H54 (cell line): Measurements from ENCODE around the gene SRRM4.

ENCODE experiments used
- DNase-seq: peaks from one replicate; pipeline ENCODE4 v3.0.0; 2011; ENCODE audit warnings: low spot score, mixed read lengths; ENCODE audit not compliant: insufficient read length
- FAIRE-seq: peaks from 3 replicates; lab custom pipeline; 2011; peaks lifted over from hg19 to GRCh38; lab: Jason Lieb, UNC
- POLR2A ChIP-seq: IDR thresholded peaks from 2 replicates; pipeline ENCODE4 v1.6.1; 2011; ENCODE audit warnings: low read depth, mild to moderate bottlenecking, low read length

SRRM4 gene

DNA sequence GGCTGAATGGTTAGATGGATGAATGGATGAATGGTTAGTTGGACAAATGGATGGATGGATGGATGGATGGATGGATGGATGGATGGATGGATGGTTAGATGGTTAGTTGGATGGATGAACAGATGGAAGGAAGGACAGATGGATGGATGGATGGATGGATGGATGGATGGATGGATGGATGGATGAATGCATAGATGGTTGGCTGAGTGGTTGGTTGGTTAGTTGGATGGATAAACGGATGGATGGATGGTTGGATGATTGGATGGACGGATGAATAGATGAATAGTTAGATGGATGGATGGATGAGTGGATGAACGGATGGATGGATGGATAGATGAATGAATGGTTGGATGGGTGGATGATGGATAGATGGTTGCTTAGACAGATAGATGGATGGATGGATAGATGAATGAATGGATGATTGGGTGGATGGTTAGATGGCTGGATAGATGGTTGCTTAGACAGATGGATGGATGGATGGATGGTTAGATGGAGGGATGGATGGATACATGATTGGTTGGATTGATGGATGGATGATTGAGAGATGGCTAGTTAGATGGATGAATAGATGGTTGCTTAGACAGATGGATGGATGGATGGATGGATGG lies 148.6 kb downstream of the SRRM4 start:
- no peak for TF ChIP-seq POLR2A
- DNase-seq (no peak), FAIRE-seq (no peak)

DNA sequence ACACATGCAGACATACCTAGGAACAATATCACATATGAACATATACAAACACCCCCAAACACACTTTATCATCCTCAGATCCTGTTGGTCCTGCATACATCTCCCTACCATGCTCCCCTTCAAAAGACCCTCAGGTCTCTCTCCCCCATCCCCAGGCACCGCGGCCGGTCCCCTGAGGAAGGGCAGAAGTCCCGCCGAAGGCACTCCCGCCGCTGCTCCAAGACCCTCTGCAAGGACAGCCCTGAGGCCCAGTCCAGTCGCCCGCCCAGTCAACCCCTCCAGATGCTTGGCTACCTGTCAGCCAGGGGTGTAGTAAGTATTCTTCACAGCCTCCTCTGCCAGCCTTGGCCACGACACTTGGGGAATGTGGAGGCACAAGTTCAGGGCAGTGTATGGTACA lies 149.2 kb downstream of the SRRM4 start:
- TF ChIP-seq POLR2A, result no peak
- no peak for DNase-seq
- FAIRE-seq, result no peak

DNA sequence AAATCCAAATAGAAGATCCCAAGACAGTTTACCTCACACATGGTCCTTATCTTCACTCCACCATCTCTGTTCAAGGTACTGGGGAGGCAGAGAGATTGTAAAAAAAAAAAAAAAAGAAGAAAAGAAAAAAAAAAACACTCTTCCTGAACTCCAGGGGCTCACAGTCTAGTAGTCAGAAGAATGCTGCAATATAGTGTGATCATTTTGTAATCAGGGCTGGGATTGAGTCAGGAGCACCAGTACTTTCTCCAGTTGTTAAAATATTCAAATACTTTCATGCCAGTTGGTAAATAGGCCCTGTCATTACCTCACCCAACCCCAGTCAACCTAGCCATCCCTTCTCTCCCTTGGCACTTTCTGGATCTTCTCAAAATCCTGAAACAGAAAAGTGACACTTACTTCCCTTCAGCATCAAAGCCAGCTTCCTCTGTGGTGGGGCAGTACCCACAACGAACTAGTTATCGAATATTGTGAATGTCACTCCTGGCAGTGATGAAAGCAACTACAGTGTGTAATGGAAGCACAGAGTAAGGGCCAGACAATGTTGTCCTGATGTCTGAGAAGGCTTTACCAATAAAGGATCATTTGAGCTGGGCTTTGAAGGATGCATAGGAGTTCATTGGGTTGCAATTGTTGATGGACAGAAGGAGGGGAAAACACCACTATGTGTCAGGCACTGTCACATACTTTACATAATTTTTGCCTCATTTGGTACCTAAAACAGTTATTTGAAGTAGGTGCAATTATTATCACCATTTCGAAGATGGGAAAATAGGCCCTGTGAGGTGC lies 153.1 kb downstream of the SRRM4 start:
- no peak for FAIRE-seq
- no peak for DNase-seq
- TF ChIP-seq POLR2A, result no peak

DNA sequence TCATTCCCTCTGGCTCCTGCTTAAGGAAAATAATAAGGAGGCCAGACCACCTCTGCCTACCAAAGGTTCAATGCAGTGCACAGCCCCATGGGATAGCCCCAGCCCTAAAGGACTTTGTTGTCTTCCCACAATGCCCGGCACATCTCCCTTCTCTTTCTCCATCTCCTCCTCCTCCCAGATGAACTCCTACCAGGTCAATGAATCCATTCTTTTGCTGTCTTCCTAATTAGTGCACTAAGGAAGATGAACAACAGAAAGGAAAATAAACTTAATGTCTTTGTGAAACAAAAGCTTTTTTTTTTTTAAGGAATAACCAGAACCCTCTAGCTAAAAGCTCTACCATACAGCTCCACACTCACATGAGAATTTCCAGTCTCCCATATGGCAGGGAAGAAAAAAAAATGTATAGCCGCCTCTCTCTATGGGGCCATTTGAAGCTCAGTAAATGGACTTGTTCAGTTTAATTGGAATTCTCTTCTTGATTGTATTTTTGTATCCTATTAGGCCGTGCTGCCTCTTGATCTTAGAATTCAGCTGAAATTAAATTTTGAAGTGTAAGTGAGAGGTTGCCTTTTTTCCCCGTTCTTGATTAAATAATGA lies 155.6 kb downstream of the SRRM4 start:
- FAIRE-seq (no peak), DNase-seq (no peak)
- no peak for TF ChIP-seq POLR2A

DNA sequence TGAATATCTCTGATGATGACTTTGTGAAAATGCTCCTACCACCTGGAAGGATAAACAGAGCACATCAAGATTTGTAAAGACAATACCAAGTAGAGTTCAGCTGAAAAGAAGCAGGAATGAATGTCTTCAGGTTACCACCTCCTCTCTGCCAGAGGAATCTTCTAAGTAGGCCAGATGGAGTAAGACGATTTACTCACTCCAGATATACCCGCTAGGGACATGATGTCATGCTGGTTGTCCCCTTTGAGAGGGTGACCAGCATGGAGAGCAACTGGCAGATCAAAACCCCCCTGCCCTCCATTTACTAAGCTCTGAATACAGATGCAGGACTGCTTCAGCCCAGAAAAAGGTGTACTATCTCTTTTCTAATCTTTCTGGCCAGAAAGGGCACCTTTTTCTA lies 158.1 kb downstream of the SRRM4 start:
- FAIRE-seq (no peak), DNase-seq (no peak)
- TF ChIP-seq POLR2A, result no peak

DNA sequence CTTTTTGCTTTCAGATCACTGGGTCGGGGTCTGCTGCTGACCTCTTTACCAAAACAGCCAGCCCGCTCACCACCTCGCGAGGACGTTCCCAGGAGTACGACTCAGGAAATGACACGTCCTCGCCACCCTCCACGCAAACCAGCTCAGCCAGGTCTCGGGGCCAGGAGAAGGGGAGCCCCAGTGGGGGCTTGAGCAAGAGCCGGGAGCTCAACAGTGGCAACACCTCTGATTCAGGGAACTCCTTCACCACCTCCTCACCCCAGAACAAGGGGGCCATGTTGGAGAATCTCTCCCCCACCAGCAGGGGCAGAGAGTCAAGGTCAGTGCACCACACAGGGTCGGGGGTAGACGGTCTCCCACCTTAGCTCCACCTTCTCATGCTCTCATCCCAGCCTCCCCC lies 164.0 kb downstream of the SRRM4 start:
- TF ChIP-seq POLR2A, result no peak
- DNase-seq (no peak), FAIRE-seq (no peak)

DNA sequence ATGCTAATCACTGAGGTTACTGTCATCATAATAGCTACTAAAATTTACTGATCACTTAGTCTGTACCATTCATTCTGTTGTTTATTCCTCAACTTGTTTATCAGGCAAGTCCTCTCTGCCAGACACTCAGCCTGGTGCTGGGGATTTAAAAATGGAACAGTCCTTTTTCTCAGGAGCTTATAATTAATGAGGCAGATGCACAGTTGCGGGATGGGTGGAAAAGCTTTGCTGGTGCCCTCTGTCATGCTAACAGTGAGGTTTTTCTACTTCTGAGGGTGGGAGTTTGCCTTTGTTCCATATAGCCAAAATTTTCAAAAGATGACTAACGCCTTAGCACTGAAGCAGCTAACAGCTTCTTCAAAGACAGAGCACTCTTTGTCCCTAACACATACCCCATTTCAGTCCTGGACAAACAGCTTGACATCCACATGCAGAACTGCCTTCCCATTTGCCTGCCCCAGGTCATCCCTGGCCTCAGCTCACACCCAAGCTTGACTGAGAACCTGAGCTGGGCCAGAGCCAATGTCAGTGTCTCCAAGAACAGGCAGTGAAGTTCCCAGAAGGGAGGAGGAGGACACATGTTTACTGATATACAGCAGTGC lies 166.6 kb downstream of the SRRM4 start:
- TF ChIP-seq POLR2A, result no peak
- DNase-seq (no peak), FAIRE-seq (no peak)

DNA sequence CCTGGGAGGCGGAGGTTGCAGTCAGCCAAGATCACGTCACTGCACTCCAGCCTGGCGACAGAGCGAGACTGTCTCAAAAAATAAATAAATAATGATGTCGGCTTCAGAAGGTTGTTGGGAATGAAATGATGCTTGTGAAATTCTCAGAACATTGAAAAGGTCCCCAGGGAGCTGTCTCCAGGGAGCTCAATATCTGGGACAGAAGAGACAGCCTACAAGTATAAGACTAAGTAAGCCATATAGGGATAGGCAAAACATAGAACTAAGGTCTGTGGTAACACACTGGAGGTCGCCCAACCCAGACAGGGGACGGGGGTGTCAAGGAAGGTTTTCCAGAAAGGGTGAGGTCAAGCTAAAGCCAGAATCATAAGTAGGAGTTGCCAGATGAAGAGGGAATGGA lies 167.9 kb downstream of the SRRM4 start:
- DNase-seq (no peak), FAIRE-seq (no peak)
- TF ChIP-seq POLR2A, result no peak

DNA sequence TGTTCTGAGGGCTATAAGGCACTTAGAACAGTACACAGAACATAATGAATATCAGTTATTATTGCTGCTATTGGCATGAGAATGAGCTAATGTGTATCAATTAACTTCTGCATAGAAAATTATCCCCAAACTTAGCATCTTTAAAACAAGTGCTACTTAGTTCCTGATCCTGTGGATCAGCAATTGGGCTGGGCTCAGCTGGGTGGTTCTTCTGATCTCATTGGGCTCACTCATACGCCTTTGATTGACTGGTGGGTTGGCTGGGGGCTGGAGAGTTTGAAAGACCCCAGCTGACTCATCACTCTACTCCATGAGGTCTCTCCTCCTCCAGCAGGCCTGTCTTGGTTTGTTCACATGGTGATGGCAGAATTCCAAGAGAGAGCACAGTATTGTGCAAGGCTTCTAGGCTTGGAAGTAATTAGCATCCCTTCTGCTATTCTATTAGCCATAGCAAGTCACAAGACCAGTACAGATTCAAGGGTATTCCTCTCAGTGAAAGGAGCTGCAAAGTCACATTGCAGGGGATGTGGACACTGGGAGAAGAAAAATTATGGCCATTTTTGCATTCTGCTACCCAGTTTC lies 170.2 kb downstream of the SRRM4 start:
- TF ChIP-seq POLR2A, result no peak
- DNase-seq, result no peak
- no peak for FAIRE-seq

DNA sequence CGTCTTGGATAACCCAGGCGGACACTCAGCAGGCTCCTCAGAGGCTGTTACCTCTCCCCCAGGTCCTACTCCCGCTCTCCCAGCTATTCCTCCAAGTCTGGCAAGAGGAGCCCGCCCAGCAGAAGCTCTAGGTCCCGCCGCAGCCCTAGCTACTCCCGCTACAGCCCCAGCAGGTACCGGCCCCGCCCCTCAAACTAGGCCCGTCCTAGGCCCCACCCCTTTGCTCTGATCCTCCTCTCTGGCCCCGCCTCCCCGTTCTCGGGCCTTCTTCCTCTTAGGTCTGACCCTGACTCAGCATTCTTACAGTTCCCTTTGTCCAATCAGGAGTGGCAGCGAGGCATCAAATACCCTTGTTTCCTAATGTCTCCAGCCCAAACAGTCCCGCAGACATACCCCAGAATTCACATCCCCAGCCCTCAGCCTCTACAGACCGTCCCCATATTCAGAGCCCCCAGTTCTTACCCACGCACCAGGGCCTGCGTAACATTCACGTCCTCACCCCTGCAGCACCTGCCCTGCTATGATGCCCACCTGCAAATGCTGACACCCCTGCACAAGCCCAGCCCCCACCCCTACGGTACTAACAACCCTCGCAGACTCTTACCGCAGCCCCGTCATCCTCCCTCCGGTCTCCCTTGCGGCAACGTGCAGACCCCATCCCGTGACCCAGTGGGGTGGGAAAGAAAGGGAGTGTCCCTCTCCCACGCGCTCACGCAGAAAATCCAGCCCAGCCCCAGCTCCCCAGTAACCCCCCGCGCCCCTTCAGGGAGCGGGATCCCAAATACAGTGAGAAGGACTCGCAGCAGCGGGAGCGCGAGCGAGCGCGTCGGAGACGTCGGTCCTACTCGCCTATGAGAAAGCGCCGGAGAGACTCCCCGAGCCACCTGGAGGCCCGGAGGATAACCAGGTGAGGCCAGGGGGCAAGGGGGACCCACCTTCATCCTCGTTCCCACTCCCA lies 172.4 kb downstream of the SRRM4 start:
- DNase-seq (no peak), FAIRE-seq (no peak)
- no peak for TF ChIP-seq POLR2A

DNA sequence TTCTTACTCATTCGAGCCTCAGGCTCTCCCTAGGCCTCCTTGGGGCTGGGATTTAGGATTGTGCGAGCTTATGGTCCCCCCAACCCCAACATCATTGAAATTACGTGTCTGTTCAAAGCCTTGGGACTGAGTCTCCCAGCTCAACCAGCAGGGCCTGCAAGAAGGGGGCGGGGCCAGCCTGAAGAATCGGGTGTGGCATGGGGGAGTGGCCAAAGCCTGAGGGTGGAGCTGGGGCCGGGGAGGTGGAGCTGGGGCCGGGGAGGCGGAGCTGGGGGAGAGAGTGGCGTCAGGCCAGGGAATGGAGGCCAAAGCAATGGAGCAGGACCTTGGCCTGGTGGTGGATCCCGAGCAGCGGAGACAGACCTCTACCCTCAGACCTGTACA lies 173.1 kb downstream of the SRRM4 start:
- no peak for TF ChIP-seq POLR2A
- FAIRE-seq, result no peak
- DNase-seq, result peak; percentile 23

DNA sequence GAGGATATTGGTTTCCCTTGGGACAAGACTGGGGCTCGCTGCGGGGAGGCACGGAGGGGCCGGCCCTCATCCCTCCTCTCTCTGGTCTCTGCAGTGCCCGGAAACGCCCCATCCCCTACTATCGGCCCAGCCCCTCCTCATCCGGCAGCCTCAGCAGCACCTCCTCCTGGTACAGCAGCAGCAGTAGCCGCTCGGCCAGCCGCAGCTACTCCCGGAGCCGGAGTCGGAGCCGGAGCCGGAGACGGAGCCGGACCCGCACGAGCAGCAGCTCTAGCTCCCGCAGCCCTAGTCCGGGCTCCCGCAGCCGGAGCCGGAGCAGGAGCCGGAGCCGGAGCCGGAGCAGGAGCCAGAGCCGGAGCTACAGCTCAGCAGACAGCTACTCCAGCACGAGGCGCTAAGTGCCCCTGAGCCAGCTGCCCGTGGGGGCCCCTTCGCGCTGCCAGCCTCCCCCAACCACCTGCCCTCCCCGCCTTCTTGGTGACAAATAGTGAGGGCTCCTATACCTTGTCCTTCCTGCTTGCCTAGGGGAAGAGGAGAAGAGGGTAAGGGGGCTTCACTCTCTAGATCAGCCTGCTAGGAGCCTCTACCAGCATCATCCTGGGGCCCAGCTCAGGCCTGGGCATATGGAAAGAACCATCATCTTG lies 175.2 kb downstream of the SRRM4 start:
- no peak for TF ChIP-seq POLR2A

More for the DNA sequence above, 175.2 kb downstream of the SRRM4 start:
- FAIRE-seq (no peak), DNase-seq (no peak)
